Cardiac muscle cell (in vitro differentiated cells and primary cell): Measurements from ENCODE around the gene SPARC. TPM values are rescaled to one million over a fixed set of nuclear protein-coding genes. Genes with fewer than 3 reads are reported as not detected.
"Not testable (repeated sequence)": the region's sequence is repeated elsewhere in the genome, so short reads cannot be mapped to it uniquely, and the experiment has no call there.

Experiments
- DNase-seq, 2 donors: peaks; one replicate each; pipeline versions ENCODE4 v3.0.0 to v3.0.0-alpha.2; 2010 to 2017; ENCODE audit warnings: low read depth in 1 of 2, low spot score in 1 of 2
- H3K27ac ChIP-seq: fragments of 200-600 bp; sonication (generic); 2 replicates; pipeline ENCODE4 v1.5.1; 2016
- H3K27me3 ChIP-seq: fragments of 200-600 bp; sonication (generic); 2 replicates; pipeline ENCODE4 v1.6.0; 2016; ENCODE audit warnings: control low read depth
- H3K36me3 ChIP-seq: fragments of 200-600 bp; sonication (generic); 2 replicates; pipeline ENCODE4 v1.5.1; 2016; ENCODE audit warnings: control low read depth
- H3K4me1 ChIP-seq: fragments of 200-600 bp; sonication (generic); 2 replicates; pipeline ENCODE4 v1.8.1; 2017; ENCODE audit warnings: low read depth, mild to moderate bottlenecking, mixed run types
- H3K4me3 ChIP-seq: fragments of 200-600 bp; sonication (generic); 2 replicates; pipeline ENCODE4 v1.5.1; 2016; ENCODE audit warnings: mild to moderate bottlenecking
- H3K9me3 ChIP-seq: fragments of 200-600 bp; sonication (generic); 2 replicates; pipeline ENCODE4 v1.5.1; 2017; ENCODE audit warnings: low read depth, mild to moderate bottlenecking, control low read depth
- polyA plus RNA-seq: library from polyadenylated mRNA; unstranded; fragments of >200 nt; fragmentation: Nextera tagmentation; extraction: Ambion mirVana; gene quantifications from 2 replicates; pipeline ENCODE4 v1.2.1, GENCODE V29; 2016
- total RNA-seq: library from RNA; depleted of rRNA; stranded (reverse); fragments of >200 nt; gene quantifications from 2 replicates; pipeline ENCODE4 v1.2.3, GENCODE V29; 2016
- TF ChIP-seq, protein P1 (sequence below): IDR thresholded peaks from 2 replicates; pipeline ENCODE4 v1.5.1; 2012; ENCODE audit warnings: low read depth, mild to moderate bottlenecking, low read length

The SPARC gene, protein sequence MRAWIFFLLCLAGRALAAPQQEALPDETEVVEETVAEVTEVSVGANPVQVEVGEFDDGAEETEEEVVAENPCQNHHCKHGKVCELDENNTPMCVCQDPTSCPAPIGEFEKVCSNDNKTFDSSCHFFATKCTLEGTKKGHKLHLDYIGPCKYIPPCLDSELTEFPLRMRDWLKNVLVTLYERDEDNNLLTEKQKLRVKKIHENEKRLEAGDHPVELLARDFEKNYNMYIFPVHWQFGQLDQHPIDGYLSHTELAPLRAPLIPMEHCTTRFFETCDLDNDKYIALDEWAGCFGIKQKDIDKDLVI
- total RNA-seq (130 and 216 TPM in 2 replicates), polyA plus RNA-seq (548 and 705 TPM in 2 replicates)

DNA sequence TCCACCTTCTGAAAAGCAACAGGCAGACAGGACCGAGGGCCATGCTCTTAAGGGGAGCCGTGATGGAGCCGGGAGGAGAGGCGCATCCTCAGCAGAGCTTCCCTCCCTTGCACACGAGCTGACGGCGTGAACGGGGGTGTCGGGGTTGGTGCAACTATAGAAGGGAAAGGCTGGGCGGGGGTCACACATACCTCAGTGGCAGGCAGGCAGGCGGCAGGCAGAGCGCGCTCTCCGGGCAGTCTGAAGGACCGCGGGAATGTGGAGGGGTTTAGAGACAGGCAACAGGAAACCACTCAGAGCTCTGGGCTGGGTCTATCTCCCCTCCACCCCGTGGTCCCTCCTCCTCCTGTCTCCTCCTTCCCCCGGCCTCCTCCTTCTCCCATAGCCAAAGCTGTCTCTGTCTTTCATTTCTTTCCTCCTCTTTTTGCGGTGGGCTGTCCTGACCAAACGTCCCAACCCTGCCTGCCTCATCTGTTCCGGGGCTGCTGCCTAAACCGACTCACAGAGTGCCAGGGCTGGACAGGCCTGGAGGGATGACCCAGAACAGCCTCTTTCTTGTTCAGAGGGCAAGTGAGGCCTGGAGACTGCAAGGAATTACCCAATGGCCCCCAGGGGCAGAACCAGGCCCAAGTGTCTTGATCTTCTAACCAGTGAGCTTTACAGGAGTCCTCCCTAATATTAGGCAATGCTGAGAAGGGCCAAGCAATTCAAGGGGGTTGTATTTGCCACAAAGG is at the start of gene SPARC:
SPARC (minus strand) TSS at position 242 of the 734 bp plus-strand sequence. CDS start 10,727 bp downstream, outside the sequence.
- H3K27ac ChIP-seq, result peak within 1 kb of the TSS; percentile 80
- H3K36me3 ChIP-seq, result no peaks in the 10 kb centered on the region
- H3K9me3 ChIP-seq, result no peaks in the 10 kb centered on the region
- TF ChIP-seq, protein P1, sequence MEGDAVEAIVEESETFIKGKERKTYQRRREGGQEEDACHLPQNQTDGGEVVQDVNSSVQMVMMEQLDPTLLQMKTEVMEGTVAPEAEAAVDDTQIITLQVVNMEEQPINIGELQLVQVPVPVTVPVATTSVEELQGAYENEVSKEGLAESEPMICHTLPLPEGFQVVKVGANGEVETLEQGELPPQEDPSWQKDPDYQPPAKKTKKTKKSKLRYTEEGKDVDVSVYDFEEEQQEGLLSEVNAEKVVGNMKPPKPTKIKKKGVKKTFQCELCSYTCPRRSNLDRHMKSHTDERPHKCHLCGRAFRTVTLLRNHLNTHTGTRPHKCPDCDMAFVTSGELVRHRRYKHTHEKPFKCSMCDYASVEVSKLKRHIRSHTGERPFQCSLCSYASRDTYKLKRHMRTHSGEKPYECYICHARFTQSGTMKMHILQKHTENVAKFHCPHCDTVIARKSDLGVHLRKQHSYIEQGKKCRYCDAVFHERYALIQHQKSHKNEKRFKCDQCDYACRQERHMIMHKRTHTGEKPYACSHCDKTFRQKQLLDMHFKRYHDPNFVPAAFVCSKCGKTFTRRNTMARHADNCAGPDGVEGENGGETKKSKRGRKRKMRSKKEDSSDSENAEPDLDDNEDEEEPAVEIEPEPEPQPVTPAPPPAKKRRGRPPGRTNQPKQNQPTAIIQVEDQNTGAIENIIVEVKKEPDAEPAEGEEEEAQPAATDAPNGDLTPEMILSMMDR, result peak; percentile 7
- peaks cover 38% of the 10 kb centered on the region for H3K4me1 ChIP-seq
- peak; percentile 87 to 98 for DNase-seq
- H3K4me3 ChIP-seq, result peak within 1 kb of the TSS; percentile 35
- no peaks in the 10 kb centered on the region for H3K27me3 ChIP-seq

DNA sequence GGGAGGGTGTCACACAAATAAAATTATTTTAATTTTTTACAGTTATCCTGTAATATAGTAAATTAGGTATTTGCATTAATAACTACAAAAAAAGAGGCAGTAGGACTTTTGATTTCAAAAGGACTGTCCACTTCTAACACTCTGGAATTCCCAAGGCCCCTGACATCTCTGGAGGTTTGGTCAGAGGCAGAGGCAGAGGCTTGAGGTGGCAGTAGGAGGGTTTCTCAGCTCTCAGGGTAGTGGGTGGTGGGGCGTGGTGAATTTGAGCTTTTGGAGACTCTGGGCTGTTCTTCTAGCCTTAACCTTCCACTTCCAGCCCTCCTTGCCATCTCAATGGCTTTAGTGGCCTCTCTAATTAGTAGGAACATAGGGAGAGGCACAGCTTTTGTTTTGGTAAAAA is 48.9 kb upstream of the SPARC start:
- Histone ChIP-seq H3K4me3 (no peak overlapping the region), H3K4me1 (peaks cover 8% of the 10 kb centered on the region), H3K36me3 (no peaks in the 10 kb centered on the region), H3K27ac (no peak overlapping the region), H3K27me3 (no peaks in the 10 kb centered on the region), H3K9me3 (no peaks in the 10 kb centered on the region)
- DNase-seq, result no peak
- TF ChIP-seq, protein P1, result no peak

DNA sequence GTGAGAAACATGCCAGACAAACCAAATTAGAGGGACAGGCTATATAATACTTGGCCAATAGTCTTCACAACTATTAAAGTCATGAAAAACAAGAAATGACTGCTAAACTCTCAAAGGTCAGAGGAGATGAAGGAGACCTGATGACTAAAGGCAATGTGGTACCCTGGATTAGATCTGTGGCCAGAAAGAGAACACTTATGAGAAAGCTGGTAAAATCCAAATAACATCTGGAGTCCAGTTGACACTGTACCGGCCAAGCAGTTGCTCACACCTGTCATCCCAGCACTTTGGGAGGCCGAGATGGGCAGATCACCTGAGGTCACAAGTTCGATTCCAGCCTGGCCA is 47.3 kb upstream of the SPARC start:
- Histone ChIP-seq H3K9me3 (no peaks in the 10 kb centered on the region), H3K4me3 (no peak overlapping the region), H3K36me3 (no peaks in the 10 kb centered on the region), H3K27ac (no peak overlapping the region), H3K27me3 (no peaks in the 10 kb centered on the region), H3K4me1 (no peaks in the 10 kb centered on the region)
- TF ChIP-seq, protein P1, result no peak
- no peak for DNase-seq

DNA sequence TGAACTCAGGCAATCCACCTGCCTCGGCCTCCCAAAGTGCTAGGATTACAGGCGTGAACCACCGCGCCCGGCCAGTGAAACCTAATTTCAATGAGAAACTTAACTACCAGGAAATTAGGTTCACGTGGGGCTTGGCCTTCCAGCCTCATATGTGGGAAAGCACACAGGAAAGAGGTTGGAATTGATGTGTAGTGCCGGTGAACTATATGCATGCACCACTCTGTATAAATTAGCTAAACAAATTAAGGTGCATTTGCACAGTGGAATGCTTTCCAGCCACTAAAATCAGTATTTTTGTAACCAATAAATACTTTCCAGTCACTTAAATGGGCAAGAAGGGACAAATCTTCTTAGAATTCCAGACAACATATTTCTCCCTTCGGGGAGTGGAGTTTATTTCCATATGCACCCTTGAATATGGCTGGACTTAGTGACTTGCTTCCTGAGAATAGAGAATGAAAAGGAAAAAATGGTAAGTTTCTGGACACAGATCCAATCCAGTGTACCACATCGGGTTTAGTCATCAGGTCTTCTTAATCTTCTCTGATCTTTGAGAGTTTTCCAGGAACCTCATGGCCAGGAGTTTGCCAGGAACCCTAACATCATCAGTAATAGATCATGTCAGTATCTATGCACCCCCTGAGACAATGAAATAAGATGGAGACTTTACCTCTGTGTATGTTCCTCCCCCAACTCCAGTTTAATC is 46.8 kb upstream of the SPARC start:
- no peak for DNase-seq
- TF ChIP-seq, protein P1, result no peak
- no peak overlapping the region for H3K27ac ChIP-seq
- H3K4me3 ChIP-seq, result no peak overlapping the region
- H3K9me3 ChIP-seq, result no peaks in the 10 kb centered on the region
- H3K36me3 ChIP-seq, result no peaks in the 10 kb centered on the region
- H3K27me3 ChIP-seq, result no peaks in the 10 kb centered on the region
- H3K4me1 ChIP-seq, result no peaks in the 10 kb centered on the region

DNA sequence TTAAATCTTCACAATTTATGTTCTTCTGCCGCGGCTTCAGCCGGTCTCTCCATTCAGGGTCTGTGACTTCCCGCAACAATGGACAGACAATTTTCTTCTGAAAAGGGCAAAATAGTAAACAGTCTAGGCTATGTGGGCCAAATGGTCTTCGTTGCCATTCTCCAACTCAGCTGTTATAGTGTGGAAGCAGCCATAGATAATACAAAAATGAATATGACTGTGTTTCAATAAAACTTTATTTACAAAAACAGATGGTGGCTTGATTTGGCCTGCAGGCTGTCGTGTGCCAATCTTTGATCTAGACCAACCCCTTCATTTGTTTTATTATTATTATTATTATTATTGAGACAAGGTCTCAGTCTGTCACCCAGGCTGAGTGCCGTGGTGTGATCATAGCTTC is 43.7 kb upstream of the SPARC start:
- no peak for DNase-seq
- H3K36me3 ChIP-seq, result no peaks in the 10 kb centered on the region
- H3K4me1 ChIP-seq, result no peaks in the 10 kb centered on the region
- H3K4me3 ChIP-seq, result no peak overlapping the region
- H3K9me3 ChIP-seq, result no peaks in the 10 kb centered on the region
- no peaks in the 10 kb centered on the region for H3K27me3 ChIP-seq
- TF ChIP-seq, protein P1, result no peak
- no peak overlapping the region for H3K27ac ChIP-seq

DNA sequence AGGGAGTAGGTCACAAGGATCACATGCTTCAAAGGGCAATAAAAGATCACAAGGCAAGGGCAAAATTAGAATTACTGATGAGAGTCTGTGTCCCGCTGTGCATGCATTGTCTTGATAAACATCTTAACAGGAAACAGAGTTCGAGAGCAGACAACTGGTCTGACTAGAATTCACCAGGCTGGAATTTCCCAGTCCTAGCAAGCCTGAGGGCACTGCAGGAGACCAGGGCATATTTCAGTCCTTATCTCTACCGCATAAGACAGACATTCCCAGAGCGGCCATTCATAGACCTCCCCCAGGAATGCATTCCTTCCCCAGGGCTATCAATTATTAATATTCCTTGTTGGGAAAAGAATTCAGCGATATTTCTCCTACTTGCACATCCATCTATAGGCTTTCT is 42.9 kb upstream of the SPARC start:
- H3K27ac ChIP-seq, H3K4me3 ChIP-seq, H3K27me3 ChIP-seq, H3K4me1 ChIP-seq, H3K9me3 ChIP-seq, H3K36me3 ChIP-seq, DNase-seq: not testable (repeated sequence)
